AG08396 (cell line): ENCODE measurements around the gene SLX1A.
"Not testable (repeated sequence)": the region's sequence is repeated elsewhere in the genome, so short reads cannot be mapped to it uniquely, and the experiment has no call there.

Experiments
- DNase-seq: peaks from one replicate; pipeline ENCODE4 v3.0.0; 2012; ENCODE audit warnings: low spot score, mixed read lengths

SLX1A gene

GRCh38 chr16:30193615-30194014 is at the start of gene SLX1A, which contains the start of gene BOLA2B:
Gene SLX1A, plus strand, starts transcription at chr16:30193875. Its CDS starts 210 bp downstream, at chr16:30194085.
Gene BOLA2B, minus strand, starts transcription at chr16:30193666. Its CDS starts 71 bp downstream, at chr16:30193595.
- not testable (repeated sequence) for DNase-seq

GRCh38 chr16:30144017-30144416 is 49.7 kb upstream of the SLX1A start:
- no peak for DNase-seq

DNA sequence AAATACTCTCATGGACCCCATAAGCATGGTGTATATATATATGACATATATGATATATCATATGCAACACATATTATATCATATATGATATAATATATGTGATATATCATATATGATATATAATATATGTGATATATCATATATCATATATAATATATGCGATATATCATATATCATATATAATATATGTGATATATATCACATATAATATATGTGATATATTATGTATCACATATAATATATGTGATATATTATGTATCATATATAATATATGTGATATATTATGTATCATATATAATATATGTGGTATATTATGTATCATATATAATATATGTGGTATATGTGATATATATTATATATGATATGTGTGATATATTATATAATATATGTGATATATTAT is 48.8 kb upstream of the SLX1A start:
- no peak for DNase-seq

DNA sequence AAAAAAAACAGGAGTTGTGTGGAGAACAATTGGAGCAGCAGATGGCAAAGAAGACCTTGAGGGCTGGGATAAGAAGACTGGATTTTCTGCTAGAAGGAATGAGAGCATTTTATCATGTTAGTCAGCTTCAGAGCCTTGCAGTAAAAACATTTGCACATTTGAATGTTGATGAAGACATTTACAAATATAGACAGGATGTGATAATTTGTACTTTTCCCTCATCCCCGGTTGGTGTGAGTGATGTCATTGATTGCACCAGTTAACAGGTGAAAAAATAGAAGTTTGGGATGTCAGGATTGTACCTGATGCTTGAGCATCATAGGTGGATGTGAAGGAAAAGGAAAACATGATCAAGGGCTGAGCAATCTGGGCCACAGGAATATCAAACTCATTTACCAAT is 48.0 kb upstream of the SLX1A start:
- DNase-seq = no peak

DNA sequence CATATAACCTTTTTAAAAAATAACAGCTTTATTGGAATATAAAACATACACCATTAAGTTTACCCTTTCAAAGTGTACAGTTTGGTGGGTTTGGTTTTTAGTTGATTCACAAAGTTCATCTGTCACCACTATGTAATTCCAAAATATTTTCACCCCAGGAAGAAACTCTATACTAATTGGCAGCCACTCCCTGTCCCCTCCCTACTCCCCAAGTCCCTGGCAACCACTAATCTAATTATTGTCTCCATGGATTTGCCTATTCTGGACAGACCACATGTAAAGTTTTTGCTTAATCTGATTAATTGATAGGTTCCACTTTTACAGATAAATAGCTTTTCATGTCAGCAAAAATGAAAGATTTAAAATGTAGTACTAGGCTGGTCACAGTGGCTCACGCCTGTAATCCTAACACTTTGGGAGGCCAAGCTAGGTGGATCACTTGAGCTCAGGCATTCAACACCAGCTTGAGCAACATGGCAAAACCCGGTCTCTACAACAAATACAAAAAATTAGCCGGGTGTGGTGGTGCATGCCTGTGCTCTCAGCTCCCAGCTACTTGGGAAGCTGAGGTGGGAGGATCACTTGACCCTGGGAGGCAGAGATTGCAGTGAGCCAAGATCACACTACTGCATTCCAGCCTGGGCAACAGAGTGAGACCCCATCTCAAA is 45.7 kb upstream of the SLX1A start:
- no peak for DNase-seq

GRCh38 chr16:30149250-30149930 is 44.3 kb upstream of the SLX1A start:
- DNase-seq = no peak

- no peak for DNase-seq
Observed at GRCh38 chr16:30151091-30151490, 42.6 kb upstream of the SLX1A start.

GRCh38 chr16:30152517-30152916 is 41.2 kb upstream of the SLX1A start:
- no peak for DNase-seq

DNA sequence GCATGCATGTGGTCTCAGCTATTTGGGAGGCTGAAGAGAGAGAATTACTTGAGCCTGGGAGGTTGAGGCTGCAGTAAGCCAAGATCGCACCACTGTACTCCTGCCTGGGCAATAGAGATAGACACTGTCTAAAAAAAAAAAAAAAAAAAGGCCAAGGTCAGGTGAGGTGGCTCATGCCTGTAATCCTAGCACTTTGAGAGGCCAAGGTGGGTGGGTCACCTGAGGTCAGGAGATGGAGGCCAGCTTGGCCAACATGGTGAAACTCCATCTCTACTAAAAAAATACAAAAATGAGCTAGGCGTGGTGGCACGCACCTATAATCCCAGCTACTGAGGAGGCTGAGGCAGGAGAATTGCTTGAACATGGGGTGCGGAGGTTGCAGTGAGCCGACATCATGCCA is 38.5 kb upstream of the SLX1A start:
- no peak for DNase-seq

GRCh38 chr16:30157214-30157613 is 36.5 kb upstream of the SLX1A start:
- no peak for DNase-seq

DNA sequence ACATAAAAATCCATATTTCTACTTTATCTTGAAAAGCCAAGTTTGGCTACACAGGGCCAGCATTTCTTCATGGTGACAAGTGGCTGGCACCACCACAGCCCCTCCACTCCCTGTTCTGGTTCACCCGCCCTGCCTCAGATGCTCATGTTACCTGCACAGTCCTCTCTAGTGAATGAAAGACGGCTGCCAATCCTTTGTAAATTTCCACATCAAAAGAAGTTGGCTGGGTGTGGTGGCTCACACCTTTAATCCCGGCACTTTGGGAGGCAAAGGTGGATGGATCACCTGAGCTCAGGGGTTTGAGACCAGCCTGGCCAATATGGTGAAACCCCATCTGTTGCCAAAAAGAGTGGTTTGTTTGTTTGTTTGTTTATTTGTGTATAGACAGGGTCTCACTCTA is 30.1 kb upstream of the SLX1A start:
- DNase-seq = no peak

- no peak for DNase-seq
Observed at GRCh38 chr16:30166202-30166902, 27.3 kb upstream of the SLX1A start.

DNA sequence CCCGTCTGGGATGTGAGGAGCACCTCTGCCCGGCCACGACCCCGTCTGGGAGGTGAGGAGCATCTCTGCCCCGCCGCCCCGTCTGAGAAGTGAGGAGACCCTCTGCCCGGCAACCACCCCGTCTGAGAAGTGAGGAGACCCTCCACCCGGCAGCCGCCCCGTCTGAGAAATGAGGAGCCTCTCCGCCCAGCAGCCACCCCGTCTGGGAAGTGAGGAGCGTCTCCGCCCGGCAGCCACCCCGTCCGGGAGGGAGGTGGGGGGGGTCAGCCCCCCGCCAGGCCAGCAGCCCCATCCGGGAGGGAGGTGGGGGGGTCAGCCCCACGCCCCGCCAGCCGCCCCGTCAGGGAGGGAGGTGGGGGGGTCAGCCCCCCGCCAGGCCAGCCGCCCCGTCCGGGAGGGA is 24.9 kb upstream of the SLX1A start:
- DNase-seq = not testable (repeated sequence)

DNA sequence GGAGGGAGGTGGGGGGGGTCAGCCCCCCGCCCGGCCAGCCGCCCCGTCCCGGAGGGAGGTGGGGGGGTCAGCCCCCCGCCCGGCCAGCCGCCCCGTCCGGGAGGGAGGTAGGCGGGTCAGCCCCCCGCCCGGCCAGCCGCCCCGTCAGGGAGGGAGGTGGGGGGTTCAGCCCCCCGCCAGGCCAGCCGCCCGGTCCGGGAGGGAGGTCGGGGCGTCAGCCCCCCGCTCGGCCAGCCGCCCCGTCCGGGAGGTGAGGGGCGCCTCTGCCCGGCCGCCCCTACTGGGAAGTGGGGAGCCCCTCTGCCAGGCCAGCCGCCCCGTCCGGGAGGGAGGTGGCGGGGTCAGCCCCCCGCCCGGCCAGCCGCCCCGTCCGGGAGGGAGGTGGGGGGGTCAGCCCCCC is 24.3 kb upstream of the SLX1A start:
- not testable (repeated sequence) for DNase-seq

DNA sequence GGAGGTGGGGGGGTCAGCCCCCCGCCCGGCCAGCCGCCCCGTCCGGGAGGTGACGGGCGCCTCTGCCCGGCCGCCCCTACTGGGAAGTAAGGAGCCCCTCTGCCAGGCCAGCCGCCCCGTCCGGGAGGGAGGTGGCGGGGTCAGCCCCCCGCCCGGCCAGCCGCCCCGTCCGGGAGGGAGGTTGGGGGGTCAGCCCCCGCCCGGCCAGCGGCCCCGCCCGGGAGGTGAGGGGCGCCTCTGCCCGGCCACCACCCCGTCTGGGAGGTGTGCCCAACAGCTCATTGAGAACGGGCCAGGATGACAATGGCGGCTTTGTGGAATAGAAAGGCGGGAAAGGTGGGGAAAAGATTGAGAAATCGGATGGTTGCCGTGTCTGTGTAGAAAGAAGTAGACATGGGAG is 23.5 kb upstream of the SLX1A start:
- not testable (repeated sequence) for DNase-seq

DNA sequence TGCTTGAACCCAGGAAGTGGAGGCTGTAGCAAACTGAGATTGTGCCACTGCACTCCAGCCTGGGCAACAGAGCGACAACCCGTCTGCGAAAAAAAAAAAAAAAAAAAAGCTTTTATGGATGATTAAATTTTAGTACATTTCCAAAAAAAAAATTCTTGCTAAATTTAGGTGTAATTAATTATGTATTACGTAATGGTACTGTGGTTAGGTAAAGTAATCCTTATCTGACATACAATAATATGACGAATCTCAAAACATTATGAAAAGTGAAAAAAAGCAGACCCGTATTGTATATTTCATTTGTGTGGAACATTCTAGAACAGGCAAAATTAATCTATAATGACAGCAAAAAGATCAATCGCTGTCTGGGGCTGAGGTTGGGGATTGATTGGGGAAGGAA is 20.6 kb upstream of the SLX1A start:
- no peak for DNase-seq

GRCh38 chr16:30176876-30177275 is 16.8 kb upstream of the SLX1A start:
- not testable (repeated sequence) for DNase-seq

DNA sequence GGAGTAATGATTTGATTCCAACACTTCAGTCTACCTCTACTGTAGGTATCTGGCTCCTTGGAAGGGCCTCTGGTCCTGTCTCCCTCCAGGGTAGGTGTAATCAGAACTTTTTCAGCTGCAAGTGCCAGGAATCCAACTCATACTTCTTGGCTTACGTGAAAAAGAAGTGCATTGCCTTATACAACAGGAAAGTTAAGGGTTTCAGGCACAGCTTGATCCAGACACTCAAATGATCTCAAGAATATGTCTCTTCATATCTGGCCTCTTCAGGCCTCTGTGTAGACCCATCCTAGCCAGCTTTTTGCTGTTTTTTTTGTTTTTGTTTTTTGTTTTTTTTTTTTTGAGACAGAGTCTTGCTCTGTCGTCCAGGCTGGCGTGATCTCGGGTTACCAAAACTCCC is 14.5 kb upstream of the SLX1A start:
- DNase-seq = no peak

GRCh38 chr16:30179931-30180330 is 13.7 kb upstream of the SLX1A start:
- no peak for DNase-seq

GRCh38 chr16:30180741-30181140 is 12.9 kb upstream of the SLX1A start:
- DNase-seq = no peak

DNA sequence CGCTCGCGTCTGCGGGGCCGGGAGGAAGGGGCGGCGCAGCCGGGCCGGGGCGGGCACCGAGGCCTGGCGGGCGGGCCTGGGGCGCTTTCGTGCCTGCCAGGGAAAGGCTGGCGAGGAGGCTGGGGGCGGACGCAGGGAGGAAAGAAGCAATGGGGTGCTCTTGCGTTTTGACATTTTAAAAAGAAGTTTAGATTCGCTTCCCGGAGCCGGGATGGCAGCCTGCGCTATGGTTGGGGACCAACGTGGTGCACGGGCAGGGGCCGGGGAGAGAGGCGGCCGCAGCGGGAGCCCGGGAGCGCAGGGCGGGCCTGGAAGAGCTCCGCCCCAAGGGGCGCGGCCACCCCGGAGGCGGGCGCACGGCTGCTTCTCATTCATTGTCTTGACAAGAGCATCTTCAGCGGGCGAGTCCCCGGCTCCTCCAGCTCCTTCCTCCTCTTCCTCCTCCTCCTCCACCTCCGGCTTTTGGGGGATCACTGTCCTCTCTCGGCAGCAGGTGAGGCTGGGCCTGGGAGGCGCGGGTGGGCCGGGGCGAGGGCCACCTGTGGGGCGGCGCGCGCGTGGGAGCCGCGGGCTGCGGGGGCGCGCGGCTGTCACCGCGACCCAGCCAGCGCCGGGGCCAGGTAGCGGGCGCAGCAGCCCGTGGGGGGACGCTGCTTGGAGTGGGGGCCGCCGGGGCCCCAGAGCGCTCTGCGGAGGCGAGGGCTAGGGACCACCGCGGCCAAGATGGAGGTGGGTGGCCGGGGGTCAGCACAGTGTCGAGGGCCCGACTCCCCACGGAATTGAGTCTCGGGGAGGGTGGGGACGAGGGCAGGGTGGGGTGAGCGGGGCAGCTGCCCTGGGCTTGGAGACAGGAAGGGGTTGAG is 10.2 kb upstream of the SLX1A start, which contains the start of gene CORO1A:
Gene CORO1A (plus strand): TSS at position 370 of the 863 bp plus-strand sequence. CDS start 1,608 bp downstream, outside the sequence.
- peak; percentile 90 for DNase-seq
